ENCODE data around the gene NME7. TPM values are rescaled to one million over a fixed set of nuclear protein-coding genes. Genes with fewer than 3 reads are reported as not detected.

Gene NME7
- total RNA-seq, 1 experiment from 2014 or later: 36.5 TPM

DNA sequence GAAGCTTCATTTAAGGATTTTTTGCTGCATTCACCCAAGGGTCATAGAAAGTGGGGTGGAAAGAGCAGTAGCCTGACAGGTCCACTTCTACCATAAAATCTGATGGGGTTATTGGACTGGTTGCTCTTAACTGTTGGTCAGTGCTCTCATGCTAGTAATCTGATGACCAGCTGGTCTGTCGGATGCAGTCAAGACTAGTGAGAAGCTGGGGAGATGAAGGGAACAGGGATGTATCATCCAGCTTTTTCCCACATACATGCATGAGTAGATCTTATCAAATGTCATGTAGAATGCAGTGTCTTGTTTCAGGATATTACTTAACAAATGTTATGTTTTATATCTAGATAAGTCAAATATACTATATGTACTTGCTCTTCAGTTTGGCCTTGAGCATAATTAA is 250.0 kb downstream of the NME7 start:
- Mint-ChIP-seq H3K27ac (ENCODE audit: low read depth, unreplicated experiment) (peak overlapping the region; percentile 23), H3K4me1 (ENCODE audit: insufficient read depth, unreplicated experiment) (peaks cover 51% of the 10 kb centered on the region), H3K9me3 (ENCODE audit: unreplicated experiment) (no peaks in the 10 kb centered on the region), H3K4me3 (ENCODE audit: unreplicated experiment) (no peak overlapping the region), H3K36me3 (ENCODE audit: insufficient read depth, unreplicated experiment) (peaks cover 21% of the 10 kb centered on the region), H3K27me3 (ENCODE audit: insufficient read depth, unreplicated experiment) (no peaks in the 10 kb centered on the region)
- POLR2A ChIA-PET: interaction anchor here (1.6 to 1.8 kb wide), 2 partner anchors 10 to 16 kb away, joined by 4 to 7 read pairs; partner anchors contain the start of gene ATP1B1
- no peak for DNase-seq (ENCODE audit: unreplicated experiment)
- CTCF ChIA-PET: interaction anchor here (0.5 to 2.4 kb wide), 13 partner anchors 8 to 929 kb away, joined by 3 to 13 read pairs (median 5); no protein-coding TSS in a partner anchor
- intact Hi-C loops (cut with micrococcal nuclease): loop anchor here (10.0 kb wide), 1 partner anchor 367 kb away; the partner anchor contains the start of gene SLC19A2
- BruUV-seq (replicated peaks): no TSS peak
- TF ChIP-seq, protein P1, sequence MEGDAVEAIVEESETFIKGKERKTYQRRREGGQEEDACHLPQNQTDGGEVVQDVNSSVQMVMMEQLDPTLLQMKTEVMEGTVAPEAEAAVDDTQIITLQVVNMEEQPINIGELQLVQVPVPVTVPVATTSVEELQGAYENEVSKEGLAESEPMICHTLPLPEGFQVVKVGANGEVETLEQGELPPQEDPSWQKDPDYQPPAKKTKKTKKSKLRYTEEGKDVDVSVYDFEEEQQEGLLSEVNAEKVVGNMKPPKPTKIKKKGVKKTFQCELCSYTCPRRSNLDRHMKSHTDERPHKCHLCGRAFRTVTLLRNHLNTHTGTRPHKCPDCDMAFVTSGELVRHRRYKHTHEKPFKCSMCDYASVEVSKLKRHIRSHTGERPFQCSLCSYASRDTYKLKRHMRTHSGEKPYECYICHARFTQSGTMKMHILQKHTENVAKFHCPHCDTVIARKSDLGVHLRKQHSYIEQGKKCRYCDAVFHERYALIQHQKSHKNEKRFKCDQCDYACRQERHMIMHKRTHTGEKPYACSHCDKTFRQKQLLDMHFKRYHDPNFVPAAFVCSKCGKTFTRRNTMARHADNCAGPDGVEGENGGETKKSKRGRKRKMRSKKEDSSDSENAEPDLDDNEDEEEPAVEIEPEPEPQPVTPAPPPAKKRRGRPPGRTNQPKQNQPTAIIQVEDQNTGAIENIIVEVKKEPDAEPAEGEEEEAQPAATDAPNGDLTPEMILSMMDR (IDR thresholded peaks at IDR 0.05; ENCODE audit: unreplicated experiment): no peak

DNA sequence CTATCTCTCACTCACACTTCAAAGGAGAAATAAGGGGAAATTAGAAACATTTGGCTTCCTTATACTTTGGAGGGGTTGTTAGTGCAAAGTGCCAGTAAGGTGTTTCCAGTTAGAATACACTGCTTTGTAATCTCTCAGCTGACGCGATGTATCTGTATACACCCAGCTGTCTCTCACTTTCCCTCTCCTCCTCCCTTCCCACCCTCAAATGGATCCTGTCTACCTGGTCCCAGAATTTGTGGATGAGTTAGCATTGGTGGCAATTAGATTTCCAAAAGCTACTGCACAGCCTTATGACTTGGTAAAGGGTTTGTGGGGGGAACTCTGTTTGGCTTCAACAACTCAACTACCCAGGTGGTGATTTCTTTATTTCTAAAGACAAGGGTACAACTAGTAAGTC is 250.6 kb downstream of the NME7 start:
- ChIA-PET POLR2A (interaction anchor here (1.8 kb wide), 1 partner anchor 10 kb away, joined by 7 read pairs; the partner anchor contains the start of gene ATP1B1), CTCF (interaction anchor here (0.6 to 2.4 kb wide), 8 partner anchors 8 to 642 kb away, joined by 3 to 13 read pairs (median 4); no protein-coding TSS in a partner anchor)
- no peak for DNase-seq (ENCODE audit: unreplicated experiment)
- H3K4me1 Mint-ChIP-seq (ENCODE audit: insufficient read depth, unreplicated experiment): peaks cover 56% of the 10 kb centered on the region
- peaks cover 27% of the 10 kb centered on the region for H3K36me3 Mint-ChIP-seq (ENCODE audit: insufficient read depth, unreplicated experiment)
- no peaks in the 10 kb centered on the region for H3K27me3 Mint-ChIP-seq (ENCODE audit: insufficient read depth, unreplicated experiment)
- no TSS peak for BruUV-seq (replicated peaks)
- intact Hi-C loops (cut with micrococcal nuclease): loop anchor here (10.0 kb wide), 1 partner anchor 368 kb away; the partner anchor contains the start of gene SLC19A2
- peak overlapping the region; percentile 16 for H3K27ac Mint-ChIP-seq (ENCODE audit: low read depth, unreplicated experiment)
- no peak overlapping the region for H3K4me3 Mint-ChIP-seq (ENCODE audit: unreplicated experiment)
- TF ChIP-seq, protein P1 (IDR thresholded peaks at IDR 0.05; ENCODE audit: unreplicated experiment): no peak
- H3K9me3 Mint-ChIP-seq (ENCODE audit: unreplicated experiment): no peaks in the 10 kb centered on the region

DNA sequence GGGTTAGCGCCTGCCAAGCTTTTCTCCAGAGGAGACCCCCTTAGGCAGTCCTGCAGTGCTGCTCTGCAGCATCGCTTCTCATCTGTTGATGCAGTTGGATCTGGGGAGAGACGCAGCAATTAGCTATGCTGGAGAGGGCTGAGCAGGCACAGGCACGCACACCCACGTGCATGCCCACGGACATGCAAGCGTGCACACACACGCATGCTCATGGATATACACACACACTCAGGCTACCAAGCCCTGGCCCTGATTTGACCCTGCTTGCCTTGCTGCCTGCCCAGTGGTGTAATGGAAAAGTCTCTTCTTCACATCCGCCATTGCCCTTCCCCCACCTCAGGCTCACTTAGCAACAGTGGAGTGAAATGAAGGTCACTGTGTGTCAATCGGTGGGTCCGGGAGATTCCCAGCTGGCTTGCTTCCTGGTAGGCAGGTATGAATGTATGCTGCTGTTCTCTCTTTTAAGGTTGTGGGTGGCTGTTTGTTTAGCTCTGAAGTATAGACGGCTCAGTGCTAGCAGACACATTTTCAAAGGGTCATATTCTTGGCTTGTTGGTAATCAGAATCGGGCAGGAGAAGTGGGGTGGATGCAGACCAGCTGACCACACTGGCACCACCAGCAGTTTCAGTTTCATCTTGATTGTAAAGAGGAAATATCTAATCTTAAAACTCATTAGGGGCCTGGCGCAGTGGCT is 251.6 kb downstream of the NME7 start:
- POLR2A ChIA-PET: interaction anchor here (0.7 to 1.1 kb wide), 2 partner anchors 12 to 370 kb away, joined by 3 to 5 read pairs; partner anchors contain the start of gene SLC19A2

More for the DNA sequence above, 251.6 kb downstream of the NME7 start:
- Mint-ChIP-seq H3K4me1 (ENCODE audit: insufficient read depth, unreplicated experiment) (peaks cover 60% of the 10 kb centered on the region), H3K27me3 (ENCODE audit: insufficient read depth, unreplicated experiment) (no peaks in the 10 kb centered on the region), H3K4me3 (ENCODE audit: unreplicated experiment) (no peak overlapping the region), H3K36me3 (ENCODE audit: insufficient read depth, unreplicated experiment) (peaks cover 37% of the 10 kb centered on the region), H3K9me3 (ENCODE audit: unreplicated experiment) (no peaks in the 10 kb centered on the region), H3K27ac (ENCODE audit: low read depth, unreplicated experiment) (peak overlapping the region; percentile 49)
- DNase-seq (ENCODE audit: unreplicated experiment): no peak
- intact Hi-C loops (cut with micrococcal nuclease): loop anchor here (10.0 kb wide), 1 partner anchor 369 kb away; the partner anchor contains the start of gene SLC19A2
- BruUV-seq (replicated peaks): no TSS peak
- TF ChIP-seq, protein P1 (IDR thresholded peaks at IDR 0.05; ENCODE audit: unreplicated experiment): no peak
- CTCF ChIA-PET: interaction anchor here (0.6 to 2.4 kb wide), 11 partner anchors 8 to 782 kb away, joined by 3 to 11 read pairs (median 3); partner anchors contain the start of gene ATP1B1

Data from MCF 10A (cell line).